Type B pancreatic cell (in vitro differentiated cells): ENCODE results near the gene TAP2. TPM values are rescaled to one million over a fixed set of nuclear protein-coding genes. Genes with fewer than 3 reads are reported as not detected.
A peak's percentile ranks its signal among the peaks of the same experiment; 100 is the strongest.

Experiments used
- DNase-seq: peaks from one replicate; pipeline ENCODE4 v3.0.0; 2021; ENCODE audit warnings: mixed read lengths; ENCODE audit not compliant: unreplicated experiment; ENCODE audit errors: extremely low spot score
- H3K27ac Mint-ChIP-seq: 2 replicates; pipeline ENCODE4 v1.8.0; 2021; ENCODE audit warnings: mild to moderate bottlenecking, mixed read lengths
- H3K27me3 Mint-ChIP-seq: 2 replicates; pipeline ENCODE4 v1.8.0; 2021; ENCODE audit warnings: mixed read lengths
- H3K36me3 Mint-ChIP-seq: 2 replicates; pipeline ENCODE4 v1.8.0; 2021; ENCODE audit warnings: mixed read lengths
- H3K4me1 Mint-ChIP-seq: one replicate; pipeline ENCODE4 v1.8.0; 2021; ENCODE audit warnings: mixed read lengths; ENCODE audit not compliant: unreplicated experiment
- H3K4me3 Mint-ChIP-seq: 2 replicates; pipeline ENCODE4 v1.8.0; 2021; ENCODE audit warnings: mild to moderate bottlenecking, mixed read lengths
- H3K9me3 Mint-ChIP-seq: 2 replicates; pipeline ENCODE4 v1.8.0; 2021; ENCODE audit warnings: mixed read lengths
- CTCF ChIP-seq: fragments of 200-600 bp; sonication (generic); conservative IDR thresholded peaks from 2 replicates; pipeline ENCODE4 v1.5.0; 2021; ENCODE audit warnings: antibody characterized with exemption, mild to moderate bottlenecking
- total RNA-seq: library from RNA; stranded (reverse); gene quantifications from 2 replicates; pipeline ENCODE4 v1.2.1, GENCODE V29; 2021; ENCODE audit warnings: low replicate concordance

TAP2 gene
- total RNA-seq, 1 donor from 2014 or later = 22.0 TPM

- peaks cover 91% of the 10 kb centered on the region for H3K27me3 Mint-ChIP-seq
- peak overlapping the region; percentile 63 for H3K27ac Mint-ChIP-seq
- no peak for DNase-seq
These were observed 14.5 kb upstream of the TAP2 start for GRCh38 chr6:32852844-32853540.

GRCh38 chr6:32852018-32852843 is 13.7 kb upstream of the TAP2 start:
- DNase-seq = no peak
- TF ChIP-seq CTCF = no peak
- peak overlapping the region; percentile 98 for H3K4me3 Mint-ChIP-seq
- H3K36me3 Mint-ChIP-seq = peaks cover 10% of the 10 kb centered on the region
- H3K27ac Mint-ChIP-seq = peak overlapping the region; percentile 63
- no peaks in the 10 kb centered on the region for H3K4me1 Mint-ChIP-seq
- H3K9me3 Mint-ChIP-seq = no peaks in the 10 kb centered on the region
- H3K27me3 Mint-ChIP-seq = peaks cover 91% of the 10 kb centered on the region

More at GRCh38 chr6:32852844-32853540, 14.5 kb upstream of the TAP2 start:
- peak overlapping the region; percentile 98 for H3K4me3 Mint-ChIP-seq
- H3K9me3 Mint-ChIP-seq = no peaks in the 10 kb centered on the region
- H3K4me1 Mint-ChIP-seq = no peaks in the 10 kb centered on the region
- H3K36me3 Mint-ChIP-seq = peaks cover 9% of the 10 kb centered on the region
- no peak for TF ChIP-seq CTCF

DNA sequence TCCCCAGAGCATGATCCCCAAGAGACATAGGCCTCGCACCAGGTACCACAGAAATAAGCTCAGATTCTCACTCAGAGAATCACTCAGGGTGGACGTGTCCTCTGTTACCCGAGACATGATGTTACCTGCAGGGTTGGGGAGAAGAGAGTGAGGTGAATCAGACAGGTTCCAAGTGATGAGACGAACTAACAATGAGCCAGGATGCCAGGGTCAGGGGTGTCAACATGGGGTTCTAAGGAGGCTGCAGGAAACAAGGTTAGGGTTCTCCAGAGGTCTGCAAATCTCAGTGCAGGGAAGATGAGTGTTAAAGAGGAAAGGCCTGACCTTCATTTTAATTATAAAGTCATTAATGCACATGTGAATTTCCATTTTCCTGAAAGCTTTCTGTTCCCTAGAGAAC is 12.5 kb upstream of the TAP2 start:
- H3K27ac Mint-ChIP-seq = no peak overlapping the region
- peaks cover 87% of the 10 kb centered on the region for H3K27me3 Mint-ChIP-seq
- no peak overlapping the region for H3K4me3 Mint-ChIP-seq

DNA sequence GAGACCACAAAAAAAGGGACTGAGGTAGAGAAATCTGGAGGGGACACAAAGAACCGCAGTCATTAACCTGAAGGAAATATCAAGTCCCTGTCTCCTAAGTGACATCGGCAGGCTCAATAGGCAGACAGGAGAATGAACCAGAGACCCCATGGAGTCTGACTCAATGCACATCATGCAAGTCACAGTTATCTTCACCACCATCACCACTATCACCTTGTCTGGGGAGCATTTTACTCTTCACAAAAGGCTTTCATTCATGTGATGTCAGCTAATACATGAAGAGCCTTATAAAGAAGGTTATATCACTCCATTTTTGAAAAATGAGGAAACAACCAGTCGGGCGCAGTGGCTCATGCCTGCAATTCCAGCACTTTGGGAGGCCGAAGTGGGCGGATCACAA is 10.6 kb upstream of the TAP2 start:
- Mint-ChIP-seq H3K27me3 (peaks cover 87% of the 10 kb centered on the region), H3K36me3 (peaks cover 10% of the 10 kb centered on the region), H3K27ac (no peak overlapping the region), H3K4me3 (no peak overlapping the region), H3K9me3 (no peaks in the 10 kb centered on the region), H3K4me1 (peaks cover 4% of the 10 kb centered on the region)
- TF ChIP-seq CTCF = no peak
- no peak for DNase-seq

More for the DNA sequence above, 12.5 kb upstream of the TAP2 start:
- no peak for TF ChIP-seq CTCF
- no peak for DNase-seq
- Mint-ChIP-seq H3K4me1 (no peaks in the 10 kb centered on the region), H3K9me3 (no peaks in the 10 kb centered on the region), H3K36me3 (peaks cover 10% of the 10 kb centered on the region)

DNA sequence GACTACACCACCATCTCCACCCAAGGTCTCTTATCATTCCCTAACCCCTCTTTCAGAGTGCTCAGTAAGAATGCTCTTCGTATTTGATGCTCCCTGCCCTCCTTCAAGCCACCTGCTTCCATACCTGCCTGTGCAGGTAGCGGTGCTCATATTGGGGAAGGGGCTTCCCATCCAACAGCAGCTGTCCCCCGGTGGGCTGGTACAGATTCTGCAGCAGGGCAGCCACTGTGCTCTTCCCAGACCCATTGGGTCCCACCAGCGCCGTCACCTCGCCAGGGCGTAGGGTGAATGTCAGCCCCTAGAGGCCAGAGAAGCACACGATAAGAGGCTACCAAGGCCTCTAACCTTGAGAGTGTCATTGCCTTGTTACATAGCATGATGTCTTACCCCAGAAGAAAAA is 9.3 kb upstream of the TAP2 start:
- H3K9me3 Mint-ChIP-seq = no peaks in the 10 kb centered on the region
- H3K4me3 Mint-ChIP-seq = no peak overlapping the region
- H3K4me1 Mint-ChIP-seq = peaks cover 8% of the 10 kb centered on the region
- peaks cover 10% of the 10 kb centered on the region for H3K36me3 Mint-ChIP-seq
- no peak for DNase-seq
- TF ChIP-seq CTCF = no peak
- no peak overlapping the region for H3K27ac Mint-ChIP-seq
- H3K27me3 Mint-ChIP-seq = peaks cover 92% of the 10 kb centered on the region
